ENCODE data around the gene ELP1.

DNA sequence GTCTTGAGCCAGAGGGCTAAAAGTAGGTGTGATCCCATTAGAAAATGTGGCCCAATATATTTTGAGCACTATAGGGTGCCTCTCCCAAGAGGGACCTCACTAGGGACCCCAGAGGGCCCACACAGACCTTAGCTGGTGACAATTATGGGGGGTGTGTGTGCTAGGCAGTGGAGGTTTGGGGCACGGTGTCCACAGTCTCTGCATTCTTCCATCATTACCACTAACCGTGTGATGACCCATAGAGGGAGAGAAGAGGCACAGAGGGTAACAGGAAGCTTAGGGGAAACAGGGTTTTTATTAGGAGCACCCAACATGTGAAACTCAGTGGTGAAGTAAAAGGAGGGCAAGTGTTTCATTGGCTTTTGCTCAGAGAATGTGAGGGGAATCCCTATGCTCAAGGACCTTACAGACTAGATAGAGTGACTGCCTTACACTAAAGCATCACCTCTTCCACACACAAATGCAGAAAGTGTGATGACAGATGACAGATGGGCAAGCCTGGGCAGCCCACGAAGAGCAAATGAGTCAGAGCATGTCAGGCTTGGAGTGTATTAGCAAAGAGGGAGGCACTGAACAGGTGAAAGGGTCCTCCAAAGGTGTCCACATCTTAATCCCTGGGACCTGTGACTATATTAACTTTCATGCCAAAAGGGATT is 74.3 kb downstream of the ELP1 start:
- TF ChIP-seq, protein P1, sequence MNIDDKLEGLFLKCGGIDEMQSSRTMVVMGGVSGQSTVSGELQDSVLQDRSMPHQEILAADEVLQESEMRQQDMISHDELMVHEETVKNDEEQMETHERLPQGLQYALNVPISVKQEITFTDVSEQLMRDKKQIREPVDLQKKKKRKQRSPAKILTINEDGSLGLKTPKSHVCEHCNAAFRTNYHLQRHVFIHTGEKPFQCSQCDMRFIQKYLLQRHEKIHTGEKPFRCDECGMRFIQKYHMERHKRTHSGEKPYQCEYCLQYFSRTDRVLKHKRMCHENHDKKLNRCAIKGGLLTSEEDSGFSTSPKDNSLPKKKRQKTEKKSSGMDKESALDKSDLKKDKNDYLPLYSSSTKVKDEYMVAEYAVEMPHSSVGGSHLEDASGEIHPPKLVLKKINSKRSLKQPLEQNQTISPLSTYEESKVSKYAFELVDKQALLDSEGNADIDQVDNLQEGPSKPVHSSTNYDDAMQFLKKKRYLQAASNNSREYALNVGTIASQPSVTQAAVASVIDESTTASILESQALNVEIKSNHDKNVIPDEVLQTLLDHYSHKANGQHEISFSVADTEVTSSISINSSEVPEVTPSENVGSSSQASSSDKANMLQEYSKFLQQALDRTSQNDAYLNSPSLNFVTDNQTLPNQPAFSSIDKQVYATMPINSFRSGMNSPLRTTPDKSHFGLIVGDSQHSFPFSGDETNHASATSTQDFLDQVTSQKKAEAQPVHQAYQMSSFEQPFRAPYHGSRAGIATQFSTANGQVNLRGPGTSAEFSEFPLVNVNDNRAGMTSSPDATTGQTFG (tag by site-specific recombination; IDR thresholded peaks at IDR 0.05; ENCODE audit: borderline replicate concordance) = no peak
- no peak for TF ChIP-seq IKZF3 (tag by site-specific recombination; IDR thresholded peaks at IDR 0.05)
- TF ChIP-seq ZEB2 (tag by site-specific recombination; IDR thresholded peaks at IDR 0.05) = no peak
- TF ChIP-seq ZNF654 (tag by site-specific recombination; IDR thresholded peaks at IDR 0.05; ENCODE audit: low read depth) = no peak
- TF ChIP-seq ZNF76 (tag by site-specific recombination; IDR thresholded peaks at IDR 0.05; ENCODE audit: borderline replicate concordance, low read depth) = no peak
- TF ChIP-seq, protein P2, sequence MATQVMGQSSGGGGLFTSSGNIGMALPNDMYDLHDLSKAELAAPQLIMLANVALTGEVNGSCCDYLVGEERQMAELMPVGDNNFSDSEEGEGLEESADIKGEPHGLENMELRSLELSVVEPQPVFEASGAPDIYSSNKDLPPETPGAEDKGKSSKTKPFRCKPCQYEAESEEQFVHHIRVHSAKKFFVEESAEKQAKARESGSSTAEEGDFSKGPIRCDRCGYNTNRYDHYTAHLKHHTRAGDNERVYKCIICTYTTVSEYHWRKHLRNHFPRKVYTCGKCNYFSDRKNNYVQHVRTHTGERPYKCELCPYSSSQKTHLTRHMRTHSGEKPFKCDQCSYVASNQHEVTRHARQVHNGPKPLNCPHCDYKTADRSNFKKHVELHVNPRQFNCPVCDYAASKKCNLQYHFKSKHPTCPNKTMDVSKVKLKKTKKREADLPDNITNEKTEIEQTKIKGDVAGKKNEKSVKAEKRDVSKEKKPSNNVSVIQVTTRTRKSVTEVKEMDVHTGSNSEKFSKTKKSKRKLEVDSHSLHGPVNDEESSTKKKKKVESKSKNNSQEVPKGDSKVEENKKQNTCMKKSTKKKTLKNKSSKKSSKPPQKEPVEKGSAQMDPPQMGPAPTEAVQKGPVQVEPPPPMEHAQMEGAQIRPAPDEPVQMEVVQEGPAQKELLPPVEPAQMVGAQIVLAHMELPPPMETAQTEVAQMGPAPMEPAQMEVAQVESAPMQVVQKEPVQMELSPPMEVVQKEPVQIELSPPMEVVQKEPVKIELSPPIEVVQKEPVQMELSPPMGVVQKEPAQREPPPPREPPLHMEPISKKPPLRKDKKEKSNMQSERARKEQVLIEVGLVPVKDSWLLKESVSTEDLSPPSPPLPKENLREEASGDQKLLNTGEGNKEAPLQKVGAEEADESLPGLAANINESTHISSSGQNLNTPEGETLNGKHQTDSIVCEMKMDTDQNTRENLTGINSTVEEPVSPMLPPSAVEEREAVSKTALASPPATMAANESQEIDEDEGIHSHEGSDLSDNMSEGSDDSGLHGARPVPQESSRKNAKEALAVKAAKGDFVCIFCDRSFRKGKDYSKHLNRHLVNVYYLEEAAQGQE (tag by site-specific recombination; IDR thresholded peaks at IDR 0.05) = no peak
- TF ChIP-seq, protein P3, sequence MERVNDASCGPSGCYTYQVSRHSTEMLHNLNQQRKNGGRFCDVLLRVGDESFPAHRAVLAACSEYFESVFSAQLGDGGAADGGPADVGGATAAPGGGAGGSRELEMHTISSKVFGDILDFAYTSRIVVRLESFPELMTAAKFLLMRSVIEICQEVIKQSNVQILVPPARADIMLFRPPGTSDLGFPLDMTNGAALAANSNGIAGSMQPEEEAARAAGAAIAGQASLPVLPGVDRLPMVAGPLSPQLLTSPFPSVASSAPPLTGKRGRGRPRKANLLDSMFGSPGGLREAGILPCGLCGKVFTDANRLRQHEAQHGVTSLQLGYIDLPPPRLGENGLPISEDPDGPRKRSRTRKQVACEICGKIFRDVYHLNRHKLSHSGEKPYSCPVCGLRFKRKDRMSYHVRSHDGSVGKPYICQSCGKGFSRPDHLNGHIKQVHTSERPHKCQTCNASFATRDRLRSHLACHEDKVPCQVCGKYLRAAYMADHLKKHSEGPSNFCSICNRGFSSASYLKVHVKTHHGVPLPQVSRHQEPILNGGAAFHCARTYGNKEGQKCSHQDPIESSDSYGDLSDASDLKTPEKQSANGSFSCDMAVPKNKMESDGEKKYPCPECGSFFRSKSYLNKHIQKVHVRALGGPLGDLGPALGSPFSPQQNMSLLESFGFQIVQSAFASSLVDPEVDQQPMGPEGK (tag by site-specific recombination; IDR thresholded peaks at IDR 0.05) = no peak
- no peak for TF ChIP-seq ZNF214 (tag by site-specific recombination; IDR thresholded peaks at IDR 0.05; ENCODE audit: borderline replicate concordance)
- no peak for TF ChIP-seq PRDM1 (tag by site-specific recombination; IDR thresholded peaks at IDR 0.05)
- TF ChIP-seq MZF1 (tag by site-specific recombination; IDR thresholded peaks at IDR 0.05; ENCODE audit: borderline replicate concordance) = no peak
- TF ChIP-seq, protein P4, sequence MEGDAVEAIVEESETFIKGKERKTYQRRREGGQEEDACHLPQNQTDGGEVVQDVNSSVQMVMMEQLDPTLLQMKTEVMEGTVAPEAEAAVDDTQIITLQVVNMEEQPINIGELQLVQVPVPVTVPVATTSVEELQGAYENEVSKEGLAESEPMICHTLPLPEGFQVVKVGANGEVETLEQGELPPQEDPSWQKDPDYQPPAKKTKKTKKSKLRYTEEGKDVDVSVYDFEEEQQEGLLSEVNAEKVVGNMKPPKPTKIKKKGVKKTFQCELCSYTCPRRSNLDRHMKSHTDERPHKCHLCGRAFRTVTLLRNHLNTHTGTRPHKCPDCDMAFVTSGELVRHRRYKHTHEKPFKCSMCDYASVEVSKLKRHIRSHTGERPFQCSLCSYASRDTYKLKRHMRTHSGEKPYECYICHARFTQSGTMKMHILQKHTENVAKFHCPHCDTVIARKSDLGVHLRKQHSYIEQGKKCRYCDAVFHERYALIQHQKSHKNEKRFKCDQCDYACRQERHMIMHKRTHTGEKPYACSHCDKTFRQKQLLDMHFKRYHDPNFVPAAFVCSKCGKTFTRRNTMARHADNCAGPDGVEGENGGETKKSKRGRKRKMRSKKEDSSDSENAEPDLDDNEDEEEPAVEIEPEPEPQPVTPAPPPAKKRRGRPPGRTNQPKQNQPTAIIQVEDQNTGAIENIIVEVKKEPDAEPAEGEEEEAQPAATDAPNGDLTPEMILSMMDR (tag by site-specific recombination; IDR thresholded peaks at IDR 0.05) = no peak

Measured in HEK293 (cell line).